Measurements from ENCODE around the gene FILIP1L. TPM values are rescaled to one million over a fixed set of nuclear protein-coding genes. Genes with fewer than 3 reads are reported as not detected.

FILIP1L gene
- total RNA-seq, 3 donors from 2014 or later, result 8.9 to 37.0 (median 17.1) TPM

GRCh38 chr3:99928771-99929744, 185.2 kb downstream of the FILIP1L start:
- no peak for TF ChIP-seq CTCF (IDR thresholded peaks at IDR 0.05)
- DNase-seq (no peak), ATAC-seq (peak; percentile 18)
- Histone ChIP-seq H3K4me1 (ENCODE audit: low read depth) (peaks cover 20% of the 10 kb centered on the region), H3K9me3 (no peaks in the 10 kb centered on the region), H3K4me3 (no peak overlapping the region), H3K36me3 (ENCODE audit: low read depth) (no peaks in the 10 kb centered on the region)
- intact Hi-C loops (cut with DNase I, micrococcal nuclease), result loop anchor here in 1 of 2 donors (10.0 kb wide), 1 partner anchor 54 kb away; no protein-coding TSS in a partner anchor

GRCh38 chr3:99927671-99928457, 186.4 kb downstream of the FILIP1L start:
- H3K4me1 ChIP-seq (ENCODE audit: low read depth), result peaks cover 20% of the 10 kb centered on the region
- DNase-seq, result no peak
- no peak for TF ChIP-seq CTCF (IDR thresholded peaks at IDR 0.05)
- no peak for ATAC-seq
- no peaks in the 10 kb centered on the region for H3K36me3 ChIP-seq (ENCODE audit: low read depth)
- no peak overlapping the region for H3K4me3 ChIP-seq
- intact Hi-C loops (cut with DNase I, micrococcal nuclease), result loop anchor here in 1 of 2 donors (10.0 kb wide), 1 partner anchor 53 kb away; no protein-coding TSS in a partner anchor
- no peaks in the 10 kb centered on the region for H3K9me3 ChIP-seq

GRCh38 chr3:99925584-99926230, 188.6 kb downstream of the FILIP1L start:
- TF ChIP-seq CTCF (IDR thresholded peaks at IDR 0.05), result no peak
- H3K4me1 ChIP-seq (ENCODE audit: low read depth), result peaks cover 32% of the 10 kb centered on the region
- DNase-seq (peak in 1 of 3 donors; percentile 42), ATAC-seq (peak; percentile 48)
- no peaks in the 10 kb centered on the region for H3K36me3 ChIP-seq (ENCODE audit: low read depth)
- no peaks in the 10 kb centered on the region for H3K9me3 ChIP-seq
- intact Hi-C loops (cut with DNase I, micrococcal nuclease), result loop anchor here in 1 of 2 donors (10.0 kb wide), 1 partner anchor 51 kb away; no protein-coding TSS in a partner anchor
- no peak overlapping the region for H3K4me3 ChIP-seq

GRCh38 chr3:99923873-99924272, 190.4 kb downstream of the FILIP1L start:
- Histone ChIP-seq H3K4me1 (ENCODE audit: low read depth) (peaks cover 43% of the 10 kb centered on the region), H3K9me3 (no peaks in the 10 kb centered on the region), H3K36me3 (ENCODE audit: low read depth) (no peaks in the 10 kb centered on the region), H3K4me3 (no peak overlapping the region)
- DNase-seq (no peak), ATAC-seq (no peak)
- no peak for TF ChIP-seq CTCF (IDR thresholded peaks at IDR 0.05)
- intact Hi-C loops (cut with DNase I, micrococcal nuclease), result loop anchor here in 1 of 2 donors (10.0 kb wide), 1 partner anchor 49 kb away; no protein-coding TSS in a partner anchor

GRCh38 chr3:99921986-99922385, 192.3 kb downstream of the FILIP1L start:
- Histone ChIP-seq H3K4me3 (no peak overlapping the region), H3K4me1 (ENCODE audit: low read depth) (peaks cover 43% of the 10 kb centered on the region), H3K9me3 (no peaks in the 10 kb centered on the region), H3K36me3 (ENCODE audit: low read depth) (no peaks in the 10 kb centered on the region)
- ATAC-seq, result no peak
- no peak for DNase-seq
- intact Hi-C loops (cut with DNase I, micrococcal nuclease), result loop anchor here in 1 of 2 donors (10.0 kb wide), 1 partner anchor 47 kb away; no protein-coding TSS in a partner anchor
- TF ChIP-seq CTCF (IDR thresholded peaks at IDR 0.05), result no peak
